ENCODE measurements around the gene BCL2L12.

Gene BCL2L12

DNA sequence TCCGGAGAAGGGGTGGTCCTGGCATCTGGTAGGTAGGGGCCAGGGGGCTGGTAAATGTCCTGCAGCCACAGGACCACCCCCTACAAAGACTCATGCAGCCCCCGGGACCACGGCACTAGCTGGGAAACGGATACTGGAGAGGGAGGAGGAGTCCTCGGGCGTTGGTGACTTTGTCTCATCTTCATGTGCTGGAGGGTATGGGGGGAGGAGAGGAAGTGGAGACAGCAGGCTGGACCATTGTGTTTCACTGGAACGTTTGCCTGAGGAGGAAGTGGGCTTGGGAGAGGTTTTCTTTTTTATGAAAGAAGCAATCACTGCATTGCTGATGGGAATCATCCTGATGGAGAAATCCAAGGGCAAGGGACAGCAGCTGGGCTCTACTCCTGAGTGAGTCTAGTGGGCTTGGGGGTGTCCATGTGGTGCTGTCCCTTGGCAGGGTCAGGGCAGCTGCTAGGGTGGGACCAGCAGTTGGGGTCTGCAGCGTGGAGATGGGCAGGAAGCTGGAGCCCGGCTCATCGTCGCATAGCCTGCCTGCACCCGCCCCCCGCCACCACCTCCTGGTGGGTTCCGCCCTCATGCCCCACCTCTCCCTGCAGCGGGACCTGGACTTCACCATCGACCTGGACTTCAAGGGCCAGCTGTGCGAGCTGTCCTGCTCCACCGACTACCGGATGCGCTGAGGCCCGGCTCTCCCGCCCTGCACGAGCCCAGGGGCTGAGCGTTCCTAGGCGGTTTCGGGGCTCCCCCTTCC is 22.0 kb downstream of the BCL2L12 start:
- peak; percentile 63 for DNase-seq
- WGBS (ENCODE audit: extremely low coverage, insufficient coverage, low lambda C conversion rate) = no CpG with 5 or more reads among the region's 26 CpGs

GRCh38 chr19:49688531-49689132 is 22.9 kb downstream of the BCL2L12 start:
- H3K4me2 ChIP-seq (ENCODE audit: low read length) = no peak overlapping the region
- H3K4me3 ChIP-seq (ENCODE audit: low read length) = no peak overlapping the region
- H3K36me3 ChIP-seq (ENCODE audit: control insufficient read depth, insufficient read depth, low read length) = peaks cover 19% of the 10 kb centered on the region
- H2AK5ac ChIP-seq (ENCODE audit: low read length) = no peak overlapping the region
- no peak overlapping the region for H3K4ac ChIP-seq (ENCODE audit: low read depth, low read length)
- H4K8ac ChIP-seq (ENCODE audit: low read depth, low read length) = no peak overlapping the region
- no CpG with 5 or more reads among the region's 12 CpGs for WGBS (ENCODE audit: extremely low coverage, insufficient coverage, low lambda C conversion rate)
- H3K18ac ChIP-seq (ENCODE audit: low read length) = no peak overlapping the region
- H2BK5ac ChIP-seq (ENCODE audit: low read length) = no peak overlapping the region
- no peak overlapping the region for H3K56ac ChIP-seq (ENCODE audit: low read length)
- H3K79me2 ChIP-seq (ENCODE audit: control insufficient read depth, insufficient read depth, low read length) = no peaks in the 10 kb centered on the region
- no peak overlapping the region for H2BK120ac ChIP-seq (ENCODE audit: low read depth, low read length)
- H4K5ac ChIP-seq (ENCODE audit: low read length) = no peak overlapping the region
- no peak for DNase-seq
- peaks cover 2% of the 10 kb centered on the region for H3K4me1 ChIP-seq (ENCODE audit: control insufficient read depth, low read depth, low read length)
- no peak overlapping the region for H3K27ac ChIP-seq (ENCODE audit: low read depth, low read length)
- H3K79me1 ChIP-seq (ENCODE audit: low read length) = peaks cover 11% of the 10 kb centered on the region
- H2BK15ac ChIP-seq (replicated peaks; ENCODE audit: low read depth) = no peak overlapping the region
- no peaks in the 10 kb centered on the region for H3K27me3 ChIP-seq (ENCODE audit: insufficient read depth, low read length, poor library complexity)
- H3K9ac ChIP-seq (ENCODE audit: low read length) = no peak overlapping the region
- no peak overlapping the region for H3K23ac ChIP-seq (ENCODE audit: low read length)

More for the DNA sequence above, 22.0 kb downstream of the BCL2L12 start:
- Histone ChIP-seq H3K79me2 (ENCODE audit: control insufficient read depth, insufficient read depth, low read length) (no peaks in the 10 kb centered on the region), H2AK5ac (ENCODE audit: low read length) (no peak overlapping the region), H3K27ac (ENCODE audit: low read depth, low read length) (no peak overlapping the region), H2BK15ac (replicated peaks; ENCODE audit: low read depth) (no peak overlapping the region), H3K36me3 (ENCODE audit: control insufficient read depth, insufficient read depth, low read length) (peaks cover 20% of the 10 kb centered on the region), H3K4ac (ENCODE audit: low read depth, low read length) (no peak overlapping the region), H3K27me3 (ENCODE audit: insufficient read depth, low read length, poor library complexity) (no peaks in the 10 kb centered on the region), H3K56ac (ENCODE audit: low read length) (peak overlapping the region; percentile 25), H2BK5ac (ENCODE audit: low read length) (no peak overlapping the region), H3K18ac (ENCODE audit: low read length) (no peak overlapping the region), H4K8ac (ENCODE audit: low read depth, low read length) (no peak overlapping the region), H3K9ac (ENCODE audit: low read length) (no peak overlapping the region), H3K23ac (ENCODE audit: low read length) (no peak overlapping the region), H4K5ac (ENCODE audit: low read length) (no peak overlapping the region), H3K4me1 (ENCODE audit: control insufficient read depth, low read depth, low read length) (peaks cover 2% of the 10 kb centered on the region), H3K79me1 (ENCODE audit: low read length) (peaks cover 11% of the 10 kb centered on the region), H2BK120ac (ENCODE audit: low read depth, low read length) (no peak overlapping the region), H3K4me3 (ENCODE audit: low read length) (no peak overlapping the region), H3K4me2 (ENCODE audit: low read length) (no peak overlapping the region)

DNA sequence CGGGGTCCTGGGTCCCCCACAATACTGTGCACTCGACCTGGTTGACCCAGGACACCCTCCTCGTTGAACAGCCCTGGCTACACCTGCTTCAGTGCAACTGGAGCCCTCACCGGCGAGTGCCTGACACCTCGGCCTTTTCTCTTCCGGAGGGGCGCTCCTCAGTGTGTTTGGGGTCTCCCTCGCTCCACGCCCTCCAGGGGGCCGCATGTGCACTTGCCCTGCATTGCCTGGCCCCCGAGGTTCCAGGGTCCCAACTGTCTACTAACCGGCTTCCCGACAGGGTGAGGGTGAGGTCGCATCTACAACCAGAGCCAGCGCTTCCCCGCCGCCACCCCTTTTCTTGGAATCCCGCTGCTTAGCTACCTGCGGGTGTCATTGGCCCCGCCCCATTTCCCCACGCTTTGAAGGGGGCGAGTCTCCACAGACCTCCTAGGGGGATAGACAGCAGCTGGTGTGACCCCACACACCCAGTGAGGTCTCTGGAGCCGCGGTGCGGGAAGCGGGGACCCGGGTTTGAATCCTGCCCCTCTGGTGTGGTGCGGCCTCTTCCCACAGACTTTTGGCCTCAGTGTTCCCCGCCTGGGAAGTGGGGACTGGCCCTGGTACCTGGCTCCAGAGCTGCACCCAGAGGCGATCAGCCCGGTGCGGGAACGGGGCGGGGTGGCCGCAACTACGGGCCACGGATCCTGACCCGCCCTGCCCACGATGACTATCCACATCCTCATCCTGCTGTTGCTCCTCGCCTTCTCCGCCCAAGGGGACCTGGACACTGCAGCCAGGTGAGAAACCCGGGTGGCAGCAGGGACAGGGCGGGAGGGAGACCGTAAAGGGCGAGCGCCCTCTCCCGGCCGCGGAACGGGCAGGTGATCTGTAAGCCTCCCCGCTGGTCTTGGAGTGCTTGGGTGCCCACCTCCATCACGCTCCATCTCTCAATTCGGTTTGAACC is 23.7 kb downstream of the BCL2L12 start, which contains the start of gene ADM5:
Gene ADM5, plus strand, starts transcription at position 462 of the 946 bp plus-strand sequence. Its CDS starts 244 bp downstream, at position 706.
- peak within 1 kb of the TSS; percentile 67 for H3K4me3 ChIP-seq (ENCODE audit: low read length)
- peak within 1 kb of the TSS; percentile 65 for H3K27ac ChIP-seq (ENCODE audit: low read depth, low read length)
- no peak within 1 kb of the TSS for H4K5ac ChIP-seq (ENCODE audit: low read length)
- DNase-seq = peak; percentile 66
- H3K9ac ChIP-seq (ENCODE audit: low read length) = peak within 1 kb of the TSS; percentile 86
- H3K56ac ChIP-seq (ENCODE audit: low read length) = peak within 1 kb of the TSS; percentile 92
- H3K36me3 ChIP-seq (ENCODE audit: control insufficient read depth, insufficient read depth, low read length) = peaks cover 16% of the 10 kb centered on the region
- H2BK15ac ChIP-seq (replicated peaks; ENCODE audit: low read depth) = no peak within 1 kb of the TSS
- no peaks in the 10 kb centered on the region for H3K79me2 ChIP-seq (ENCODE audit: control insufficient read depth, insufficient read depth, low read length)
- H3K4me2 ChIP-seq (ENCODE audit: low read length) = peak within 1 kb of the TSS; percentile 69
- no peak within 1 kb of the TSS for H4K8ac ChIP-seq (ENCODE audit: low read depth, low read length)
- H3K4ac ChIP-seq (ENCODE audit: low read depth, low read length) = no peak within 1 kb of the TSS
- peaks cover 11% of the 10 kb centered on the region for H3K79me1 ChIP-seq (ENCODE audit: low read length)
- H2AK5ac ChIP-seq (ENCODE audit: low read length) = no peak within 1 kb of the TSS
- H3K27me3 ChIP-seq (ENCODE audit: insufficient read depth, low read length, poor library complexity) = no peaks in the 10 kb centered on the region
- no peak within 1 kb of the TSS for H2BK120ac ChIP-seq (ENCODE audit: low read depth, low read length)
- H2BK5ac ChIP-seq (ENCODE audit: low read length) = no peak within 1 kb of the TSS
- peaks cover 2% of the 10 kb centered on the region for H3K4me1 ChIP-seq (ENCODE audit: control insufficient read depth, low read depth, low read length)
- WGBS (ENCODE audit: extremely low coverage, insufficient coverage, low lambda C conversion rate) = no CpG with 5 or more reads among the region's 54 CpGs
- no peak within 1 kb of the TSS for H3K23ac ChIP-seq (ENCODE audit: low read length)
- peak within 1 kb of the TSS; percentile 28 for H3K18ac ChIP-seq (ENCODE audit: low read length)

GRCh38 chr19:49690079-49690655 is 24.4 kb downstream of the BCL2L12 start:
- H3K27ac ChIP-seq (ENCODE audit: low read depth, low read length) = peak overlapping the region; percentile 65
- WGBS (ENCODE audit: extremely low coverage, insufficient coverage, low lambda C conversion rate) = no CpG with 5 or more reads among the region's 39 CpGs

DNA sequence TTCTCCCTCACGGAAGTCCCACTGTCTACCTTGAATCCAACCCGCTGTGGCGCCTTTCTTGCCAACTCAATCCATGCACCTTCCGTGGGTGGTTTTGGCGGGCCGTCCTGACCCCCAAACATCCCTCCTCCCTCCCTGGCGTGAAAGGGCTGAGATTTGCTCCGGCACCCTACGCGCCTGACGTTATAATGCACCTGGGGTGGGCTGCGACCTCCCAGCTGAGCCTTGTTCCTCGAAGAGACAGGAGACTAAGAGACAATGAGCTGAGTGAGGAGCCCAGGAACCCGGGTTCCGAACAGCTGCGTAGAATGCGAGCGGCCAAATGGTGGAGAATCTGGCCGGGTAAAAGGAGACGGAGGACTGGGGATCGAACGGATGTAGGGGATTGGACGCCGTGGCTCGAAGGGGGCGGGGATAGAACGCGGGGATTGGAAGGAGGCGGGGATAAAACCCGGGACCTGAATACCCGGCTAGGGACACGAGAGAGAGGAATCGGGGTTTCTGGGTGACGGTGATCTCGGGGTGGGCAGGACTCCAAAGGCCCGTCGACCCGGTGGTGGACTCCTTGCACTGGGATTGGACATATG is 25.0 kb downstream of the BCL2L12 start, which contains the start of gene CPT1C:
Gene CPT1C, plus strand, starts transcription at position 461 of the 587 bp plus-strand sequence. CDS start 1,137 bp downstream, outside the sequence.
- WGBS (ENCODE audit: extremely low coverage, insufficient coverage, low lambda C conversion rate) = no CpG with 5 or more reads among the region's 38 CpGs
- Histone ChIP-seq H3K9ac (ENCODE audit: low read length) (peak within 1 kb of the TSS; percentile 86), H3K18ac (ENCODE audit: low read length) (peak within 1 kb of the TSS; percentile 28), H3K27ac (ENCODE audit: low read depth, low read length) (peak within 1 kb of the TSS; percentile 65), H2BK15ac (replicated peaks; ENCODE audit: low read depth) (no peak within 1 kb of the TSS), H3K4me2 (ENCODE audit: low read length) (peak within 1 kb of the TSS; percentile 76), H4K8ac (ENCODE audit: low read depth, low read length) (peak within 1 kb of the TSS; percentile 68), H3K27me3 (ENCODE audit: insufficient read depth, low read length, poor library complexity) (no peaks in the 10 kb centered on the region), H3K4me1 (ENCODE audit: control insufficient read depth, low read depth, low read length) (peaks cover 2% of the 10 kb centered on the region), H3K79me2 (ENCODE audit: control insufficient read depth, insufficient read depth, low read length) (no peaks in the 10 kb centered on the region), H2BK120ac (ENCODE audit: low read depth, low read length) (no peak within 1 kb of the TSS), H2BK5ac (ENCODE audit: low read length) (no peak within 1 kb of the TSS), H3K36me3 (ENCODE audit: control insufficient read depth, insufficient read depth, low read length) (peaks cover 8% of the 10 kb centered on the region), H3K4me3 (ENCODE audit: low read length) (peak within 1 kb of the TSS; percentile 67), H2AK5ac (ENCODE audit: low read length) (no peak within 1 kb of the TSS), H3K56ac (ENCODE audit: low read length) (peak within 1 kb of the TSS; percentile 92), H3K79me1 (ENCODE audit: low read length) (peaks cover 5% of the 10 kb centered on the region), H4K5ac (ENCODE audit: low read length) (no peak within 1 kb of the TSS), H3K23ac (ENCODE audit: low read length) (no peak within 1 kb of the TSS), H3K4ac (ENCODE audit: low read depth, low read length) (no peak within 1 kb of the TSS)
- DNase-seq = peak; percentile 93

More at GRCh38 chr19:49690079-49690655, 24.4 kb downstream of the BCL2L12 start:
- H2BK5ac ChIP-seq (ENCODE audit: low read length) = no peak overlapping the region
- H2BK120ac ChIP-seq (ENCODE audit: low read depth, low read length) = no peak overlapping the region
- H3K4me1 ChIP-seq (ENCODE audit: control insufficient read depth, low read depth, low read length) = peaks cover 2% of the 10 kb centered on the region
- no peak overlapping the region for H3K23ac ChIP-seq (ENCODE audit: low read length)
- H3K4ac ChIP-seq (ENCODE audit: low read depth, low read length) = no peak overlapping the region
- H4K5ac ChIP-seq (ENCODE audit: low read length) = no peak overlapping the region
- H3K79me1 ChIP-seq (ENCODE audit: low read length) = peaks cover 6% of the 10 kb centered on the region
- H2BK15ac ChIP-seq (replicated peaks; ENCODE audit: low read depth) = no peak overlapping the region
- no peaks in the 10 kb centered on the region for H3K27me3 ChIP-seq (ENCODE audit: insufficient read depth, low read length, poor library complexity)
- H3K4me2 ChIP-seq (ENCODE audit: low read length) = peak overlapping the region; percentile 69
- H3K36me3 ChIP-seq (ENCODE audit: control insufficient read depth, insufficient read depth, low read length) = peaks cover 12% of the 10 kb centered on the region
- H3K18ac ChIP-seq (ENCODE audit: low read length) = peak overlapping the region; percentile 28
- no peak overlapping the region for H4K8ac ChIP-seq (ENCODE audit: low read depth, low read length)
- H3K56ac ChIP-seq (ENCODE audit: low read length) = peak overlapping the region; percentile 92
- H3K4me3 ChIP-seq (ENCODE audit: low read length) = peak overlapping the region; percentile 67
- no peaks in the 10 kb centered on the region for H3K79me2 ChIP-seq (ENCODE audit: control insufficient read depth, insufficient read depth, low read length)
- H3K9ac ChIP-seq (ENCODE audit: low read length) = peak overlapping the region; percentile 86
- DNase-seq = peak; percentile 38
- no peak overlapping the region for H2AK5ac ChIP-seq (ENCODE audit: low read length)
